ES-I3 (cell line): ENCODE measurements around the gene LGALS9C.
"Not testable (repeated sequence)": the region's sequence is repeated elsewhere in the genome, so short reads cannot be mapped to it uniquely, and the experiment has no call there.

ENCODE experiments used
- H3K36me3 ChIP-seq: 2 replicates; pipeline ENCODE4 v1.6.1; 2013; ENCODE audit warnings: mild to moderate bottlenecking, low read length, control low read depth, moderate library complexity; ENCODE audit not compliant: insufficient read depth
- H3K4me1 ChIP-seq: 2 replicates; pipeline ENCODE4 v1.6.1; 2013; ENCODE audit warnings: mild to moderate bottlenecking, control low read depth, low read length; ENCODE audit not compliant: insufficient read depth
- H3K9ac ChIP-seq: 2 replicates; pipeline ENCODE4 v1.6.1; 2013; ENCODE audit warnings: low read depth, mild to moderate bottlenecking, low read length, moderate library complexity
- H3K9me3 ChIP-seq: 2 replicates; pipeline ENCODE4 v1.6.1; 2013; ENCODE audit warnings: mild to moderate bottlenecking, low read length, moderate library complexity; ENCODE audit not compliant: control insufficient read depth, insufficient read depth

The LGALS9C gene

GRCh38 chr17:18476508-18477308 lies at the start of gene LGALS9C:
Gene LGALS9C (plus strand): TSS chr17:18476789. CDS start chr17:18476855, 66 bp downstream.
- not testable (repeated sequence) for H3K9ac ChIP-seq, H3K9me3 ChIP-seq, H3K36me3 ChIP-seq, H3K4me1 ChIP-seq

- not testable (repeated sequence) for H3K36me3 ChIP-seq, H3K4me1 ChIP-seq, H3K9ac ChIP-seq, H3K9me3 ChIP-seq
These were observed 44.4 kb upstream of the LGALS9C start for GRCh38 chr17:18432206-18432605.

- not testable (repeated sequence) for H3K9ac ChIP-seq, H3K9me3 ChIP-seq, H3K4me1 ChIP-seq, H3K36me3 ChIP-seq
These were observed 37.1 kb upstream of the LGALS9C start for GRCh38 chr17:18439465-18439870.

- not testable (repeated sequence) for H3K9ac ChIP-seq, H3K4me1 ChIP-seq, H3K9me3 ChIP-seq, H3K36me3 ChIP-seq
These were observed 34.5 kb upstream of the LGALS9C start for GRCh38 chr17:18442093-18442492.

GRCh38 chr17:18442532-18442931 lies 34.1 kb upstream of the LGALS9C start:
- H3K9ac ChIP-seq, H3K36me3 ChIP-seq, H3K9me3 ChIP-seq, H3K4me1 ChIP-seq: not testable (repeated sequence)

- not testable (repeated sequence) for H3K9ac ChIP-seq, H3K36me3 ChIP-seq, H3K4me1 ChIP-seq, H3K9me3 ChIP-seq
These were observed 28.9 kb upstream of the LGALS9C start for GRCh38 chr17:18447476-18448205.

- not testable (repeated sequence) for H3K4me1 ChIP-seq, H3K36me3 ChIP-seq, H3K9me3 ChIP-seq, H3K9ac ChIP-seq
These were observed 28.3 kb upstream of the LGALS9C start for GRCh38 chr17:18448311-18448710.

- not testable (repeated sequence) for H3K9me3 ChIP-seq, H3K9ac ChIP-seq, H3K4me1 ChIP-seq, H3K36me3 ChIP-seq
These were observed 26.8 kb upstream of the LGALS9C start for GRCh38 chr17:18449833-18450232.

GRCh38 chr17:18450998-18451397 lies 25.6 kb upstream of the LGALS9C start:
- not testable (repeated sequence) for H3K9me3 ChIP-seq, H3K4me1 ChIP-seq, H3K9ac ChIP-seq, H3K36me3 ChIP-seq

GRCh38 chr17:18451969-18452368 lies 24.6 kb upstream of the LGALS9C start:
- not testable (repeated sequence) for H3K4me1 ChIP-seq, H3K36me3 ChIP-seq, H3K9ac ChIP-seq, H3K9me3 ChIP-seq

- not testable (repeated sequence) for H3K9ac ChIP-seq, H3K4me1 ChIP-seq, H3K9me3 ChIP-seq, H3K36me3 ChIP-seq
These were observed 17.6 kb upstream of the LGALS9C start for GRCh38 chr17:18459035-18459434.

- H3K36me3 ChIP-seq, H3K9ac ChIP-seq, H3K9me3 ChIP-seq, H3K4me1 ChIP-seq: not testable (repeated sequence)
These were observed 12.6 kb upstream of the LGALS9C start for GRCh38 chr17:18463831-18464502.

GRCh38 chr17:18466250-18466983 lies 10.2 kb upstream of the LGALS9C start:
- H3K4me1 ChIP-seq, H3K36me3 ChIP-seq, H3K9ac ChIP-seq, H3K9me3 ChIP-seq: not testable (repeated sequence)

GRCh38 chr17:18467001-18467400 lies 9.6 kb upstream of the LGALS9C start:
- H3K4me1 ChIP-seq, H3K9ac ChIP-seq, H3K36me3 ChIP-seq, H3K9me3 ChIP-seq: not testable (repeated sequence)
